ENCODE results near the gene EIF5A.

Gene EIF5A

DNA sequence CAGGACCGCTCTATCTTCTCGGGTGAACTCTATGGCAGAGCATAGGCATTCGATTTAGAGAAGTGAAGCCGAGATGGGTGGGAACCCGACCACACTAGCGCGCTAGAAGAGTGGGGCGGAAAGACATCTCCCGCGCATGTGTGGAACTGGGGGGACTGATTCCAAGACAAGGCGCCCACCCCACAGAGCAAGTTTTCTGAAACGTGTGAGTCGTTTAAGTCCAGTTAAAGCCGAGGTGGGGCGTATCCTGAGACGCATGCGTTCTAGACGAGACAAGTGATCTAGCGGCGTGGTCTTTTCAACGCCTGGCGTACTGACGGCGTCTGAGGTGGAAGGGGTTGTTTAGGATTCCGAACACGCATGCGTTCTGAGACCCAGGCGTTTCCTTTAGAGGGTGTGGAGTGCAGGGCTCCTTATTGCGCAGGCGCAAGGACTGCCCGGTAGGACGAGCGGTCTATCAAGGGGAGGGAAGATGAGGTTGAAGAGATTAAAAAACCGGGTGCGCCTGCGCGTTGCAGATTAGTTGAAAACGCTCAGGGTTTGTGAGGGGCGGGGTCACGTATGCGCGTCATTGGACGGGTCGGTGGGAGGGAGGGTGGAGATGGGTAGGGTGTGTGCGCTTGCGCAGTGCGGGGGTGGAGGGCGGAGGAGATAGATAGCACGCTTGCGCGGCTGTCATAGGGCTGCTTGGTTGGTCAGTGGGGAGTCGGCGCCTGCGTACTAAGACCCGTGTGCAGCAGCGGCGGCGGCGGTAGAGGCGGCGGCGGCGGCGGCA lies at the start of gene EIF5A:
Gene EIF5A, plus strand, starts transcription at position 718 of the 775 bp plus-strand sequence. CDS start 2,008 bp downstream, outside the sequence.
- peak; percentile 92 for DNase-seq

DNA sequence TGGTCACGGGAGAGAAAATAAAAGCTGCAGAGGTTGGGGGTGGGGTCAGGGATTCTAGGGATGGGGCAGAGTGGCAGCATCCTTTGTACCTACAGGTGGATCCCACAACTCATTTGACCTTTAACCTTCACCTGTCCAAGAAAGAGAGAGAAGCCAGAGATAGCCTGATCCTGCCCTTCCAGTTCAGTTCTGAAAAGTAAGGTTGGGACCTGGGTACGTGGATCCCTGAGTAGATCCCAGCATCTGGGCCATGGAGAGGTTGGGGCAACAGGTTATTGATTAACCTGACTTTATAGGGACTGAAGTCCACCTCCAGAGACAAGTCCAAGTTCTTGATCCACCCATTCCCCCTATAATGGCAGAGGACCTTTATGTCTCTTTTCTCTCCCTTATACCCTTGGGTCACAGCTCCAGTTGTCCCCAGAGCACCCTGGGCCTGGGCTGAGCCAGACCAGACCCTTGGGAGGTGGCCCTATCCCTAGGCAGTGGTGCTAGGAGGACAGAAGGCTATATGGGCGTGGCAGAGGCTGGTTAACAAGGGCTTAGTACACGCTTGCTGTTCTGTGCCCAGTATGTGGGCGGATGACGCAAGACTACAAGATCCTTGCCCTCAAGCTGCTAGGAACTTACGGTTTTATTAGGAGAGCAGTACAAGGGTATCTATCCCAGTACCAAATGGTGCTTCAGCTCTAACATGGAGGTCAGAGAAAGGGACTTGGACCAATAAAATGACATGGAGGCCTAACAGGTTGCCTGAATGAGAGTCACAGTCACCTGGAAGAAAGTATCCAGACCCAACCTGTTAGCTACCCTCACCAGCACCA lies 48.5 kb upstream of the EIF5A start:
- no peak for DNase-seq

DNA sequence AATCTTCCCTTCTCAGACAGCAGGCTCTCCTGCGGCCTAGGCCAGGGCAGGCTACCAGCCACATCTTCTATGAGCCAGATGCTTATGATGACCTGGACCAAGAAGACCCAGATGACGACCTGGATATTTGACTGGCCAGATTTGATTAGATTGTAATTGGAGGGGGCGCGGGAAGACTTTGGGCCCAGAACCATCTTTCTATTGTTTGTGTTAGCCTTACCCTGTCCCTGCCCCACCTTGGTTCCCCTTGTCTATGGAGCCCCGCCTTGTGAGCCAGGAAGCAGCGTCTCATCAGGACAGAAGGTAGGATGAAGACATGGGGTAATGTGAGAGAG lies 47.9 kb upstream of the EIF5A start:
- DNase-seq, result no peak

DNA sequence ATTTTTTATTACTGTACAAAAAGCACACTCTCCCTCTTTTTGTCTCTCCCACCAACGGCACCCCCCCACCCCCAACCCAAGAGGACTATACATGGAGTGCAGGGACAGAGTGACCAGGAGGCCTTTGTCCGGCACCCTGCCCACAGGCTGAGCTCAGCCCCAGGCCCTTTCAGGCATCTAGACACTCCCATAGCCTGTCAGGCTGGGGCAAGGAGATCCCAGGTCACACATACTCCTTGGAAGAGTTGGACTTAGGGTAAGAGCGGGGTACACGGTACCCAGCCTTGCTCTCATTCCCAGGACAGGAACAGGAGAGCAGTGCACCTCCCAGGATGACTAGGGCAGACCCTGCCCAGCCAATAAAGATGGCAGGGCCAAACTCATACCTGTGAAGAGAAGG lies 47.3 kb upstream of the EIF5A start:
- no peak for DNase-seq

DNA sequence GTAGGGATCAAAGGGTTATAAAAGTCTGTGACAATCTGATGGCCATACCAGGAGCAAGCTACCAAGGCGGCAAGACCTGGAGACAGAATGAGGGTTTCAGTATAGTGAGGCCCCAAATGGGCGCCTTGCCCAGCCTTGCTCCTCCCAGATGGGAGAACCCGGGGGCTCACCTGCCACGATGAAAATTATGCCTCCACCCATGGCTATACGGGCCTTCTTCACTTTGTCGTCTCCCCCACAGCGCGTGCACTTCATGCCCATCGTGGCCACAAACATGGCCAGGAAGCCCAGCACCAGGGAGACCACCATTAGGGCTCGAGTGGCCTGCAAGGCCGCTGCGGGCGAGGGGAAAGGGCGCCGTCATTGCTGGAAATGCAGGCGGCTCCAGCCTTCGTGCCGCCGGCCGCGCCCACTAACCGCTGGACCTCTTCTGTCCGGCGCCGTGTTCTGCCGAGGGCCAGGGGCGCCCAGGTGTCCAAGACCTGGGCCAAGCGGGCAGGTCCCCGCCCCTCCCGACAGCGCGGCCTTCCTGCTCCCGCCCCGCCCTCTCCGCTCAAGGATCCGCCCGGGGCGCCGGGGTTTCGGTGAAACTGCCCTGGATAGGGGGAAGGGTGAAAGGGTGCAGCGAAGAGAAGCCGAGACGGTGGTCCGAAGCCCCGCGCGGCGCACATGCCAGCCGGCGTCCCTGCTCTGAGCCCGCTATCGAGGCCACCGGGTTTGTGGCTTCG lies 46.6 kb upstream of the EIF5A start:
- no peak for DNase-seq

DNA sequence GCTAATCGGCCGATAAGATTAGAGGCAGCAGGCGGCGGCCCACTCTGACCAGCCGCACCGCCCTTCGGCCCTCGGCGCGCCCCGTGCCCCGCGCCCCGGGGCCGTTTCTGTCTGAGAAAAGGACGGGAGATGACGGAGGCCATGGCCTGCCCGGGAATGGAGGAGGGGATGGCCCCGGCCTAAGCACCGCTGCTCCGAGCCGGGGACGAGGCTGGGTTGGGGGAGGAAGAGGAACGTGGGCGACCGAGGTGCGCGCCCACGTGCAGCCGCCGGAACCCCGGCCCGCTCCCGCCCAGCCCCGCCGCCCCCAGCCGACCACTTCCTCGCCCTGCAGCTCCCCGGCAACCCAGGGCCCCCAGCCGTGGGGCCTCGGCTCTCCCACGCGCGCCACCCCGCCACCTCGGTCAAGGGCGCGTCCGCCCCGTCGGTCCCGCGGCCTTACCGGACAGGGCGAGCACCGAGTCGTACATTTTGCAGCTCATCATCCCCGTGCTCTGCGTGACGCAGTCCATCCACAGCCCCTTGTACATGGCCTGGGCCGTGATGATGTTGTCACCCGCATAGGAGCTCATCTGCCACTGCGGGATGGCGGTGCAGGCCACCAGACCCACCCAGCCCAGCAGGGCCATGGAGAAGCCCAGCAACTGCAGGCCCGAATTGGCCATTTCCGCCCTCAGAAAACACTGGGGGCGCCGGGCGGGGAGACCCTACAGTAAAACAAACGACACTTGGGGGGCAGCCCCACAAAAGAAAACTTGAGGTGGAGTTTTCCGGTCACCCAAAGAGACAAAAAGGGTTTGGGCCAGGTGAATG lies 45.8 kb upstream of the EIF5A start:
- DNase-seq, result no peak

DNA sequence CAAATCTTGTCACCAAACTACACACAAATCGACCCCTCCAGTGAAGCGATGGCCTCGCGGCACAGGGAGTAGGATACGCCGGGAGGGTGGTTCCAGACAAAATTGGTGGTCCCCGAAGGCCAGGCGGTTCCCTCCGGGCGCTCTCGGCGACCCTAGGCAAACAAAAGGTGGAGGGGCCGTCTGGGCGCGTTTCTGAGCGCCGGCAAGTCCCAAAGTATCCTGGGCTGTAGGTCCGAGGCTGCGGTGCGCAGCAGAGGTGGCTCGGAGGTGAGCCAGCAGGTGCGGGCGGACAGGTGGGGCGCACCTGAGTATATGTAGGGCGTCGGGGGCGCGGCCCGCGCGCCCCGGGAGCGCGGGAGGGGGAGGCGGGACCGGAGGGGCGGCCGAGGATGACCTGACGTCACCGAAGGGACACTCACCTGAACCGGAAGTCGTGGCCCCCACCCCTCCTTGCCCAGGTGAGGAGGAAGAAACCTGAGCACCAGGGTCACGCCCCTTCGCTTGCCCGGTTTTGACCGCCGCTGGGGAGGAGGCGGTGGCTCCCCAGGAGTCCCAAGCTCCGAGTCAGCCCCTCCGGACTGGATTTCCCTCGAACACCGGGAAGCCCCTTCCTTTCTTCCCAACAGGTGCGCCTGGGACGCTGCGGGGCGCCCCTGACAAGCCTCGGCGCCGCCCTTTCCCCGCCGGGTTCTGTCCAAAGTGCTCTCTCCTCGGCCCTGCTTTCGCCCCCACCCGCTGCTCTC lies 45.1 kb upstream of the EIF5A start, which contains the start of gene CLDN7:
Gene CLDN7, minus strand, starts transcription at position 287 of the 743 bp plus-strand sequence. CDS start 435 bp downstream, outside the sequence.
- no peak for DNase-seq

DNA sequence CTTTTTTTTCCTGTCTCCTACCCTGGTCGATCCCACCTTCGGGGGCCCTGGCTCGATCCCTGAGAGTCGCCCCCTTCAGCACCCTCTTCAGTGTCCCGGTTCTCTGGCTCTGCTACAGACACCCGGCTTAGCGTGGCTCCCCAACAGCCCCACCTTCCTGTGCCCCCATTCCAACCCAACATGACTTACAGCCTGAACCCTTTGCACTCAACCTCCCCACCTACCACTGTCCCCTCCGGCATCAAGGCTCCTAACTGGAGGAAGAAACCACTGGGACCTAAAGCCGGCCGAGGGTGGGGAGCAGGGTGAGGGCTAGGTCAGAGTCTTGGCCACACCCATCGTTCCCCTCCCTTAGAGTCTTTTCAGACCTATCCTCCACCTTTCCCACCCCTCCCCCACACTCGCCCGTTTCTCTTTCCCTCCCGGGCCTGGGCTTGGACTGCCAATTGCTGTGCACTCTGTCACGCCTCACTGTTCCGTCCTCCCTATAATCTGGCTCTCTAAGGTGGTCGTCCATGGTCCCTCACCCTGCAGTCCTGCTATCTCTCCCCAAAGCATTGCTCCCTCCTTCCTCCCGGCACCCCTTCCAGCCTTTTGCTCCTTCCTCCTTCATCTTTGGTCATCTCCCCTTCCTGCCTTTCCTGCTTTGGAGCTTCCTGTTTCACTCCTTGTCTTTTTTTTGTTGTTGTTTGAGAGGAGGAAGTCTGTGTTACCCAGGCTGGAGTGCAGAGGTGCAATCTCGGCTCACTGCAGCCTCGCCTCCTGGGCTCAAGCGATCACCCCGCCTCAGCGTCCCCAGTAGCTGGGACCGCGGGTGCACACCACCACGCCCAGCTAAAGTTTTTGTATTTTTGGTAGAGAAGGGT lies 44.3 kb upstream of the EIF5A start:
- no peak for DNase-seq

DNA sequence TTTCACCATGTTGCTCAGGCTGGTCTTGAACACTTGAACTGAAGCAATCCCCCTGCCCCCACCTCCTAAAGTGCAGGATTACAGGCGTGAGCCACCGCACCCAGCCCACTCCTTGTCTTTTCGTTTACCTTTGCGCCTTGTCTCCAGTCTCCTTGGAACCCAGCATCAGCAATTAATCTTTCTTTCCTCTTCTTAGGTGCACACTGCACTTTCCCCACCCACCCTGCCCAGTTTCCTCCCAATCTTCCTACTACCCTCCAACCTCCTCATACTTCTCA lies 43.7 kb upstream of the EIF5A start:
- DNase-seq, result no peak

DNA sequence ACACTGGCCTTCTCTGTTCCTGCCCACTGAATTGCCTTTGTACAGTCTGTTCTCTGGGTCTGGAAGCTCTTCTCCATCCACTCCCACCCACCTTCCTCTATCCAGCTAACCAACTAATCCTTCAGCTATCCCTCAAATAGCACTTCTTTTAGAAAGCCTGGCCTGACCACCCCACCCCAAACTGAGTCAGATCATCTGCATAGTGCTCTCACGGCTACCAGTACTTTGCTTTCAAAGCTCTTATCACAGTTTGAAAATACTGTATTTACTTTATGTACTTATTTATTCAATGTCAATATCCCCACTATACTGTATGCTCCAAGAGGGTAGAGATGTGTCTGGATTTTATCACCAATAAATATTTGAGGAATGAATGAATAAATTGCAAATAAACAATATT lies 40.6 kb upstream of the EIF5A start:
- DNase-seq, result no peak

DNA sequence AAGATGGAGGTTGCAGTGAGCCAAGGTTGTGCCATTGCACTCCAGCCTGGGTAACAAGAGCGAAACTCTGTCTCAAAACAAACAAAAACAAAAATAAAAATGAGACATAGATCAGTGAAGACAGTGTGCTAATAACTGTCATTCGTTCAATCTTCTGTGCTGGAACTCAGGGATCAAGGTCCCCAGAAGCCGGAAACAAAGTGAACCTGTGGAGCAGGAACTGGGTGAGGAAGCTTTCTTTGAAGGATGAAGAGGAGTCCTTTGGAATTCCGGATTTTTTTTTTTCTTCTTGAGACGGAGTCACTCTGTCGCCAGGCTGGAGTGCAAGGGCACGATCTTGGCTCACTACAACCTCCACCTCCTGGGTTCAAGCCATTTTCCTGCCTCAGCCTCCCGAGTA lies 28.0 kb upstream of the EIF5A start:
- DNase-seq, result no peak

DNA sequence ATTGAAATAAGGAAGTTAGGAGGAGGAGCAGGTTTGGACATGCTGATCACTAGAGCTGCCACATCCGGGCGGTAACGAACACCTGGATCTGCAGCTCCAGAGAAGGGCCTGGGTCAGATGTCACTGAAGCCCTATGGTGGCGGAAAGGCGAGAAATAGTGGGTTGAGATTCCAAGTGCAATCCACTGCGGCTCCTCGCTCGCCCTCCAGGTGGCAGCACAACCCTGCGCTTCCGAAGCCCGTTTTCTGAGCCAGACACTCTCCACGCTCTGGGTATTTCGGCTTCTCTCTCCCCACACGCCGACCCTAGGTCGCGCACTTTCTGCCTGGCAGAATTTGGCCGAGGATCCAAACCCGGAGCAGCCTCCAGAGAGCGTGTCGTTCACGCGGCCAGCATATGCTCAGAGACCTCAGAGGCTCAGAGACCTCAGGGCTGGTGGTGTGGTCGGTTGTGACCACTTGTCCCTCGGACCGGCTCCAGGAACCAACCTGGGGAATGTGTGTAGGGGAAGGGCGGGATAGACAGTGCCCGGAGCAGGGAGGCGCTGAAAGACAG lies 26.8 kb upstream of the EIF5A start:
- DNase-seq, result no peak

DNA sequence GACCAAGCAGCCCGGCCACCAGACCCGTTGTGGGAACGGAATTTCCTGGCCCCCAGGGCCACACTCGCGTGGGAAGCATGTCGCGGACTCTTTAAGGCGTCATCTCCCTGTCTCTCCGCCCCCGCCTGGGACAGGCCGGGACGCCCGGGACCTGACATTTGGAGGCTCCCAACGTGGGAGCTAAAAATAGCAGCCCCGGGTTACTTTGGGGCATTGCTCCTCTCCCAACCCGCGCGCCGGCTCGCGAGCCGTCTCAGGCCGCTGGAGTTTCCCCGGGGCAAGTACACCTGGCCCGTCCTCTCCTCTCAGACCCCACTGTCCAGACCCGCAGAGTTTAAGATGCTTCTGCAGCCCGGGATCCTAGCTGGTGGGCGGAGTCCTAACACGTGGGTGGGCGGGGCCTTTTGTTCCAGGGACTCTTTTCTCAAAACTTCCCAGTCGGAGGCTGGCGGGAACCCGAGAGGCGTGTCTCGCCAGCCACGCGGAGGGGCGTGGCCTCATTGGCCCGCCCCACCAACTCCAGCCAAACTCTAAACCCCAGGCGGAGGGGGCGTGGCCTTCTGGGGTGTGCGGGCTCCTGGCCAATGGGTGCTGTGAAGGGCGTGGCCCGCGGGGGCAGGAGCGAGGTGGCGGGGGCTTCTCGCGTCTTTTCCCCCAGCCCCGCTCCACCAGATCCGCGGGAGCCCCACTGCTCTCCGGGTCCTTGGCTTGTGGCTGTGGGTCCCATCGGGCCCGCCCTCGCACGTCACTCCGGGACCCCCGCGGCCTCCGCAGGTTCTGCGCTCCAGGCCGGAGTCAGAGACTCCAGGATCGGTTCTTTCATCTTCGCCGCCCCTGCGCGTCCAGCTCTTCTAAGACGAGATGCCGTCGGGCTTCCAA lies 26.1 kb upstream of the EIF5A start, which contains the start of gene SLC2A4:
Gene SLC2A4, plus strand, starts transcription at position 645 of the 879 bp plus-strand sequence. Its CDS starts 217 bp downstream, at position 862.
- DNase-seq, result peak; percentile 91

DNA sequence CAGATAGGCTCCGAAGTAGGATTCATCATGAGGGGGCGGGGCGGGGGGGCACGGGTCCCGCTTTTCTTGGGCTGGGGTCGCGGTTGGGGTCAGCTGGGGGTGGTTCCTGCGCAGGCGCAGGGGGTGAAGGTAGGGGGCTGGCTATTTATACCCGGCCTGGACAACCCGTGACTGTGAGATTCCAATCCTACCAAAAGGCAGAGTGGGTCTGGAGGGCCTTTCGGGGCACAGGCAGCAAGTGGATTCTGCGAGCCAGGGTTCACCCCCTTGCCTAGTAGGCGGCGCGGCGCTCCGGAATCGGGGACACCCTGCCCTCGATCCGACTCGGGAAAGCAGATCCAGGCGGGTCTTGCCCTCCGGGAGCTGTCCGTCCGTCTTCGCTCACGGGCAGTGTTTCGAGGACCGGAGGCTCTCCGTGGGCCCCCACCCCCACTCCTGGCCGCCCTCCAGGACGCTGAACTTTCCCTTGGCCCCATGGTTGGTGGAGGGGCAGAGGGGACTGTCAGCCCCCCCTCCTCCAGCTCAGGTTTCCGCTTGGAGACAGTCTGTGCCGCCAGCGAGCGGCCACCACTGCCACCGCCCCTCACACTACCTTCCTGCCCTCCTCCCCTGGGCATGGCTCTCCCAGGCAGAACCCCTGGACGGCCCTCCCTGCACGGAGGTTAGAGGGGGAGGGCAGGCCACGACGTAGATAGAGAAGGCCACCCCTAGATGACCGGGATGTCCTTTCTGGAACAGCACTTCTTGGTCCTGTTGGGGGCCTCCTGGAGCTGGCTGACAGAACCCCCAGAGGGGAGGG lies 25.3 kb upstream of the EIF5A start:
- peak; percentile 6 for DNase-seq

DNA sequence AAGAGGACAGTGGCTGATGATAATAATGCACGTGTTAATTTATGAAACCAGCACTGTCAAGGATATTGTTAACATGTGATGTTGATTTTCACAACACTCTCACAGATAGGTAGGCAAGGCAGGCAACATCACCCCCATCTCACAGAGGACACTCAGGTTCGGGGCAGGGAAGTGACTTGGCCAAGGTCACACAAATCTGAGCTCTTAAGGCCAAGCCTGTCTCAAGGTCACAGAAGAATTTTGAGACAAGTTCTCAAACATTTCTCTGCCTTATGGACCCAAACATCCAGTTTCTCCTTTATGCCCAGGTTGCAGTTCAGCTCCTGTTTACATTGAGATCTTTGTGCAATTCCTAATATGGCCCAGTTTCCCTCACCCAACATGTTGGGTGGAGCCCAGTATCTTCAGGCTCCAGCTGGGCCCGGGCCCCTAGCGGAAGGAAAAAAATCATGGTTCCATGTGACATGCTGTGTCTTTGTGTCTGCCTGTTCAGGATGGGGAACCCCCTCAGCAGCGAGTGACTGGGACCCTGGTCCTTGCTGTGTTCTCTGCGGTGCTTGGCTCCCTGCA lies 24.6 kb upstream of the EIF5A start:
- peak; percentile 8 for DNase-seq

DNA sequence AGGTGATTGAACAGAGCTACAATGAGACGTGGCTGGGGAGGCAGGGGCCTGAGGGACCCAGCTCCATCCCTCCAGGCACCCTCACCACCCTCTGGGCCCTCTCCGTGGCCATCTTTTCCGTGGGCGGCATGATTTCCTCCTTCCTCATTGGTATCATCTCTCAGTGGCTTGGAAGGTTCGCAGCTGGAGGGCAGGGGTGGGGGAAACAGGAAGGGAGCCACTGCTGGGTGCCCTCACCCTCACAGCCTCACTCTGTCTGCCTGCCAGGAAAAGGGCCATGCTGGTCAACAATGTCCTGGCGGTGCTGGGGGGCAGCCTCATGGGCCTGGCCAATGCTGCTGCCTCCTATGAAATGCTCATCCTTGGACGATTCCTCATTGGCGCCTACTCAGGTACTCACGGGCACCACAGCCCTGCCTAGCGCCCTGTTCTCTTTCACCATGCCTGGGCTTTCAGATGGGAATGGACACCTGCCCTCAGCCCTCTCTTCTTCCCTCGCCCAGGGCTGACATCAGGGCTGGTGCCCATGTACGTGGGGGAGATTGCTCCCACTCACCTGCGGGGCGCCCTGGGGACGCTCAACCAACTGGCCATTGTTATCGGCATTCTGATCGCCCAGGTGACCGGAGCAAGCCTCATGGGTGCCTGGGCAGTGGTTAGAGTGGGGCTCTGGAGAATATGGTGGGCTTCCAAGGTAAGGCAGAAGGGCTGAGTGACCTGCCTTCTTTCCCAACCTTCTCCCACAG lies 23.8 kb upstream of the EIF5A start:
- no peak for DNase-seq

DNA sequence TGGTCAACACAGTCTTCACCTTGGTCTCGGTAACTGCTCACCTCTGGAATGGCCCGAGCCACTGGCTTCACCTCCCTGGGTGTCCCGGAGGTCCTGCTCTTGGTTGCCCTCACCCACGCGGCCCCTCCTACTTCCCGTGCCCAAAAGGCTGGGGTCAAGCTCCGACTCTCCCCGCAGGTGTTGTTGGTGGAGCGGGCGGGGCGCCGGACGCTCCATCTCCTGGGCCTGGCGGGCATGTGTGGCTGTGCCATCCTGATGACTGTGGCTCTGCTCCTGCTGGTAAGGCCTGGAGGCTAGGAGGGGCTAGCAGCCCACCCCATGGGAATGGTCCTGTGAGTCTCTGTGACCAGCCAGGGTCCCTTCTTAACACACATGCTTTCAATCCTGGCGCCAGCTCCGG lies 22.5 kb upstream of the EIF5A start:
- DNase-seq, result peak; percentile 12

DNA sequence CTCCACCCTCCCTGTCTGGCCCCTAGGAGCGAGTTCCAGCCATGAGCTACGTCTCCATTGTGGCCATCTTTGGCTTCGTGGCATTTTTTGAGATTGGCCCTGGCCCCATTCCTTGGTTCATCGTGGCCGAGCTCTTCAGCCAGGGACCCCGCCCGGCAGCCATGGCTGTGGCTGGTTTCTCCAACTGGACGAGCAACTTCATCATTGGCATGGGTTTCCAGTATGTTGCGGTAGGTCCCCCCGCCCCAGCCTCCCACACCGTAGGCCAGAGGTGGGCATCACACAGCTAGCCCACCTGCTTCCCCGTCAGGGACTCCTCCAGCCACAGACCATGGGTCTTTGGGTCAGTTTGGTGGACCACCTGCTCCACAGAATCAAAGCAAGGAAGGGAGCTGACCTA lies 21.7 kb upstream of the EIF5A start:
- no peak for DNase-seq

Data from 8988T (cell line).